Measurements from ENCODE around the gene KIN. TPM values are rescaled to one million over a fixed set of nuclear protein-coding genes. Genes with fewer than 3 reads are reported as not detected.
"Not testable (repeated sequence)": the region's sequence is repeated elsewhere in the genome, so short reads cannot be mapped to it uniquely, and the experiment has no call there.

KIN gene
- total RNA-seq, 1 experiment from 2014 or later, result 15.8 TPM

DNA sequence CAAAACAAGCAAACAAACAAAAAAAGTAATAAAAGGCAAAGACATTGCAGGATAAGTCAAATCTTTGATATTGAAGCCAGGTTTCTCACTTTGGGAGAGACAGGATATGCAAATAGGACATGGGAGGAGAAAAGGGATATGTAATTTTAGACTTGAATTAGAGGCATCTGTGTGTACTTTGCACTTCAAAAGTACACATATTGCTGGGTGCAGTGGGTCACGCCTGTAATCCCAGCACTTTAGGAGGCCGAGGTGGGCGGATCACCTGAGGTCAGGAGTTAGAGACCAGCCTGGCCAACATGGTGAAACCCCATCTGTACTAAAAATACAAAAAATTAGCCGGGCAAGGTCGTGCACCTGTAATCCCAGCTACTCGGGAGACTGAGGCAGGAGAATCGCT lies 23.9 kb upstream of the KIN start:
- H3K27me3 ChIP-seq (replicated peaks); H3K4me3 ChIP-seq; H3K4me1 ChIP-seq (replicated peaks); DNase-seq (ENCODE audit: low read depth in 1 of 2, low spot score in 2 of 2); H3K27ac ChIP-seq; H3K9me3 ChIP-seq (replicated peaks): not testable (repeated sequence)
- H3K36me3 ChIP-seq, result peaks cover 22% of the 10 kb centered on the region

DNA sequence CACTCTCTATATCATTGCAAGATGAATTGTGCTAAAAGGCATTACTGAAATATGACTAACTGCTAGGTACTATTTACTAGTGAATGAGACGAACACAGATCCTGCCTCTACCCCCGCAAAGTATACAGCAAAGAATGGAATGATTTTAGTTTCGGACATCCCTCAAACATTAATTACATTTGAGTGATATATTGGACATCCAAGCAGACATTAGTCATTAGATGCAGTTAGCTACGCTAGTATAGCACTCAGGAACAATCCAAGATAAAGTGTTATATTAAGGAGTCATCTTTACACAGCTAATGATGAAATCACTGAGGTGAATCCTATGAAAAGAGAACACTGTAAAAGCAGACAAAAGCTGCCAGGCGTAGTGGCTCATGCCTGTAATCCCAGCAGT lies 23.2 kb upstream of the KIN start:
- Histone ChIP-seq H3K9me3 (replicated peaks) (no peaks in the 10 kb centered on the region), H3K4me3 (no peak overlapping the region), H3K36me3 (peaks cover 27% of the 10 kb centered on the region), H3K4me1 (replicated peaks) (no peaks in the 10 kb centered on the region), H3K27ac (no peak overlapping the region), H3K27me3 (replicated peaks) (no peaks in the 10 kb centered on the region; the same call in 1 of the 2 replicates)
- DNase-seq (ENCODE audit: low read depth in 1 of 2, low spot score in 2 of 2), result no peak

DNA sequence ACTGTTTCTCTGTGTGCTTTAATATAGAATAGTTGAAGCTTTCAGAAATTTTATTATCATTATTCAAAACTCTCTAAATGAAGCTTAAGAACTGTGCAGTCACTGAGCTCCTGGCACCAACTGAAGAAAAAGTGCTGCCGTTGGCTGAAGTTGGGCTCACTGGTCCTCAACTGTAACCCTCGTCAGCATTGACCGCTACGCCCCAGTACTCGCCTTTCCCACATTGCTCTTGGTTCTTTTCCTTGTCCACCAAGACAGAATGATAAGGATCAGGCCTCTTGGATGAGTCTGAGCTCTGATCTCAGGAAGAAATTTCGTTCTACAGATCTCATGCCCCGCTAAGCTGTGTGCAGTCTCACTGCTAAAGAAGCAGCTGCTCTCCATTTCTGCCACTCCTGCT lies 22.6 kb upstream of the KIN start:
- no peak overlapping the region for H3K27ac ChIP-seq
- H3K27me3 ChIP-seq (replicated peaks), result no peaks in the 10 kb centered on the region; the same call in 1 of the 2 replicates
- H3K4me3 ChIP-seq, result no peak overlapping the region
- H3K9me3 ChIP-seq (replicated peaks), result no peaks in the 10 kb centered on the region
- peaks cover 31% of the 10 kb centered on the region for H3K36me3 ChIP-seq
- no peak for DNase-seq (ENCODE audit: low read depth in 1 of 2, low spot score in 2 of 2)
- no peaks in the 10 kb centered on the region for H3K4me1 ChIP-seq (replicated peaks)

DNA sequence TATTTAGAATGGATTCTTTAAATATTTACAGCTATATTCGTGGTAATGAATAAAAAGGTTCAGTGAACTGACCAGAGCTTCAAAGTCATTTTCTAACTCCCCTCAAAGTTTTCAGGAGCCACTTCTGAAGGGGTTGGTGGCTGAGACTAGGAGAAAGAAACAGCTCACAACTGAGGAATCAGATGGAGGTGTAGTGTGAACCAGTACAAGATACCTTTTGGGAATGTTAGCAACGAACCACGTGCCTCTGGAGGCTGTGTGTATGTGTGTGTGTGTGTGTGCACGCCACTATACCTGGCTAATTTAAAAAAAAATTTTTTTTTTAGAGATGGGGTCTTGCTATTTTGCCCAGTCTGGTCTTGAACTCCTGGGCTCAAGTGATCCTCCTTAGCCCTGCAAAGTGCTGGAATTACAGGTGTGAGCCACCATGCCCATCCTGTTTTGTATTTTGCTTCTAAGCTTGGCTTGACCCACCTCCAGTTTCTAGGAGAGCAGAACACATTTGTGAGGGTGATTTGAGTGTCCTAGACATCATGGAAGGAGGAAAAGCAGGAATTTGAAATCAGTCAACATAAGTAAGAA lies 21.0 kb upstream of the KIN start:
- H3K4me1 ChIP-seq (replicated peaks), result no peaks in the 10 kb centered on the region
- peaks cover 45% of the 10 kb centered on the region for H3K36me3 ChIP-seq
- no peak overlapping the region for H3K27ac ChIP-seq
- no peaks in the 10 kb centered on the region; the same call in 1 of the 2 replicates for H3K27me3 ChIP-seq (replicated peaks)
- H3K4me3 ChIP-seq, result no peak overlapping the region
- no peak for DNase-seq (ENCODE audit: low read depth in 1 of 2, low spot score in 2 of 2)
- no peaks in the 10 kb centered on the region for H3K9me3 ChIP-seq (replicated peaks)

DNA sequence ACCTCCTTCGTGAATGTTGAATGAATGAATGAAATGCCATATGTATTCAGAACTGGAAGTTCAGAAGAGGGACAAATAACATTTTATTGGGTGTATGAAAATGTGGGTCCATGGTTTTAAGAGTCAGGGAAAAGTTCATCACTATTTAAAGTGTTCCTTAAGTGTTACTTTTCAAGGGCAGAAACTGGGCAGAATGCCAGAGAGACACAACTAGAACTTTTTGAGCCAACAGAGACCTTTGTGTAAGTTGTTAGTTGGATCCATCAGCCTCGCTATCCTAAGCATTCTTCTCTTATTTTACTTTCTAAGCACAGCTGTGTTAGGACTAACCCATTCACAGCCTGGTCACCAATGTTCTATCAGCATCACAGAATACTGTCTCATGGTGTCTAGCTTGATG lies 16.9 kb upstream of the KIN start:
- H3K36me3 ChIP-seq, result peaks cover 83% of the 10 kb centered on the region
- no peaks in the 10 kb centered on the region for H3K4me1 ChIP-seq (replicated peaks)
- no peak for DNase-seq (ENCODE audit: low read depth in 1 of 2, low spot score in 2 of 2)

DNA sequence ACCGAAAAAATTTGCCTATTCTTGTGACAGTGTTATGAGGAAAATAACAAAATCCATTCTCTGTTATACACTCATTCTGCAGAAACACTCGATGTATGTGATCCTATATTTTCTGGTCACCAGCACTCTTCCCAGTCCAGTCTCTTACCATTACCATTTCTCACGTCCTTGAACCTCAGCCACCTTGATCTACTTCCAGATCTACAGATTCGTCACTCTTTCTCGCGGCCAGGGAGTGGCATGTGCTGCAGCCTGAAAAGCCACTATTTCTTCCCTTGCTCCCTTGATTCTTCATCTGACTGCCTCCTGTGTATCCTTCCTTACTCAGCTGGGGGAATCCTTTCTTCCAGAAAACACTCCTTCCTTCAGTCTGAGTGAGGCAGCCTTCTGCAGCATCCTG lies 16.4 kb upstream of the KIN start:
- H3K4me3 ChIP-seq, result no peak overlapping the region
- H3K9me3 ChIP-seq (replicated peaks), result no peaks in the 10 kb centered on the region
- DNase-seq (ENCODE audit: low read depth in 1 of 2, low spot score in 2 of 2), result no peak
- no peak overlapping the region for H3K27ac ChIP-seq
- no peaks in the 10 kb centered on the region for H3K27me3 ChIP-seq (replicated peaks)
- no peaks in the 10 kb centered on the region for H3K4me1 ChIP-seq (replicated peaks)
- H3K36me3 ChIP-seq, result peaks cover 88% of the 10 kb centered on the region

More for the DNA sequence above, 16.9 kb upstream of the KIN start:
- H3K27ac ChIP-seq, result no peak overlapping the region
- no peaks in the 10 kb centered on the region for H3K27me3 ChIP-seq (replicated peaks)
- no peak overlapping the region for H3K4me3 ChIP-seq
- no peaks in the 10 kb centered on the region for H3K9me3 ChIP-seq (replicated peaks)

DNA sequence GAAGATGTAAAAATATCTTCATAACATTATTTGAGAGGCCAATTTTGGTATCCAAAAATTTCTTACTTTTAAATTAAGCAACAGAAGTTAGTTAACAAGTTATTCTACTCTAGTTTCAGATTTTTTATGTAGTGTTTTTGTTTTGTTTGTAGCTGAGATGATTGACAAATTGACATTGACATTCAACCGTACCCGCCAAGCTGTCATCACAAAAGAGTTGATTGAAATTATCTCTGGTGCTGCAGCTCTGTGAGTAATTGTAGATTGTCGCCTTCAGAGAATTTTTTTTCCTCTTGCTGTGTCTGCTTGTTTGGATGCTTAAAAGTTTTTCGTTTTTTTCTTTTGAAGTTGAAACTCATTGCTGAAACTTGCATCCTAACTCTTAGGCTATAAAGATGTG lies 14.8 kb upstream of the KIN start:
- no peak overlapping the region for H3K27ac ChIP-seq
- no peaks in the 10 kb centered on the region for H3K27me3 ChIP-seq (replicated peaks)
- peaks cover 7% of the 10 kb centered on the region for H3K4me1 ChIP-seq (replicated peaks)
- no peak overlapping the region for H3K4me3 ChIP-seq
- H3K9me3 ChIP-seq (replicated peaks), result no peaks in the 10 kb centered on the region
- peaks cover 90% of the 10 kb centered on the region for H3K36me3 ChIP-seq
- no peak for DNase-seq (ENCODE audit: low read depth in 1 of 2, low spot score in 2 of 2)

DNA sequence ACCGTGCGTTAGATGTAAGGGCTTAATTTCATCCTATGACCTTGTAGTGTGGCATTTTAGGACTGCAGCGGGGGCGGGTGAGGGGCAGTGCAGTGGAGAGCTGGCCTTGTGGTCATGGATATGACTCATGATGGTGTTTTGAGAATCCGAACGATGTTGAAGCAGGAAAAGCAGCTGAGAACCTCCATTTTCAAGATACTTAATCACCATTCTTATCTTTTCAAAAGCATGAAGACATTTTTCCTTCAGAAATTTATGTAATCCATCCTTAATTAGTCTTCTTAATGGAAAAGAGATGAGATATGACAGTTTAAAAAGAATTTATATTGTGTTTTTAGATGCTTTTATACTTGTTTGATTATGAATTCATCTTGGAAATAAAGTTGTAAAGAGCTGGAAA lies 9.8 kb upstream of the KIN start:
- Histone ChIP-seq H3K4me3 (no peak overlapping the region), H3K36me3 (peaks cover 66% of the 10 kb centered on the region), H3K27me3 (replicated peaks) (no peaks in the 10 kb centered on the region), H3K9me3 (replicated peaks) (no peaks in the 10 kb centered on the region), H3K4me1 (replicated peaks) (peaks cover 19% of the 10 kb centered on the region), H3K27ac (peak overlapping the region; percentile 57)
- peak; percentile 75 to 84 for DNase-seq (ENCODE audit: low read depth in 1 of 2, low spot score in 2 of 2)

DNA sequence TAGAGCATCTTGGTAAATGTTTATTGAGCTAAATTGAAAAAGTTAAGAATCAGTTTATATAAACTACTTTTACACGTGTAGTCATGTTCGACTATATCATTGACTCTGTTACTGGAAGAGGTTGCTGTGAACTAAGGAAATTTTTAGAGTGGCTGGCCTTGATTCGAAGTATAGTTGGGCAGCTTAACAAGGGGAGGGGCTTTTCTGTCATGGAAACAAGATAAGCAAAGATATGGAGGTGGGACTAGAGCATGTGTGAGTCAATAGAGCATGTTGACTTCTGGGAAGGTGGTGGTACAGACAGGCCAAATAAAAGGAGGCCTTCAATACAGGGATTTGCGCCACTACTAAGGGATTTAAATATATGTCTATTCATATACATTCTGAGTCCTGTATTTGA lies 7.8 kb upstream of the KIN start:
- Histone ChIP-seq H3K27me3 (replicated peaks) (no peaks in the 10 kb centered on the region), H3K27ac (no peak overlapping the region), H3K4me3 (no peak overlapping the region), H3K36me3 (peaks cover 58% of the 10 kb centered on the region), H3K4me1 (replicated peaks) (peaks cover 23% of the 10 kb centered on the region), H3K9me3 (replicated peaks) (no peaks in the 10 kb centered on the region)
- no peak for DNase-seq (ENCODE audit: low read depth in 1 of 2, low spot score in 2 of 2)

DNA sequence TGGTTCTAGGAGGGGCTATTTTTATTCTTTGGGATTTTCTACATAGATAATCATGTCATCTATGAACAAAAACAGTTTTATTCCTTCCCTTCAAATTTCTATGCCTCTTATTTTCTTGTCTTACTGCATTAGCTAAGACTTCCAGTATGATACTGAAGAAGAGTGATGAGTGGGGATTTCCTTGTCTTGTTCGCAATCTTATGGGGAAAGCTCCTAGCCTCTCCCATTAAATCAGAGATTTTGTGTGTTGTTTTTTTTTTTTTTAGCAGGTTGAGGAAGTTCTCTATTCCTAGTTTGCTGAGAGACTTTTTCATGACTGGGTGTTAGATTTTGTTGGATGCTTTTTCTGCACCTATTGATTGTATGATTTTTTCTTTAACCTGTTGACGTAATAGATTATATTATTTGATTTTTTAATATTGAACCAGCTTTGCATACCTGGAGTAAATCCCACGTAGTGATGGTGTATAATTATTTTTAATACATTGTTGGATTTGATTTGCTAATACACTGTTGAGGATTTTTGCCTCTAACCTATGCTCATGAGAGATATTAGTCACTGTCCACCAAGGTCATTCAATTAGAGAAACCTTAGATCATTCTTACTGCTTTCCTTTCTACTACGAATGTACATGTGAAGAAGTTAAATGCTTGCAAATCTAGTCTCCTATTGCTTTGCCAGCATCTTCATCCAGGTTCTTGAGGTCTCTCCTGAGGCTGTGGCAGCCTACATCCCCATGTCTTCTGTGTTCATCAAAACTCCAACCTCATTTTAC lies 6.6 kb upstream of the KIN start:
- H3K4me1 ChIP-seq (replicated peaks), result peaks cover 24% of the 10 kb centered on the region
- H3K27me3 ChIP-seq (replicated peaks), result no peaks in the 10 kb centered on the region
- DNase-seq (ENCODE audit: low read depth in 1 of 2, low spot score in 2 of 2), result no peak
- no peak overlapping the region for H3K4me3 ChIP-seq
- no peak overlapping the region for H3K27ac ChIP-seq
- H3K9me3 ChIP-seq (replicated peaks), result no peaks in the 10 kb centered on the region
- H3K36me3 ChIP-seq, result peaks cover 50% of the 10 kb centered on the region

DNA sequence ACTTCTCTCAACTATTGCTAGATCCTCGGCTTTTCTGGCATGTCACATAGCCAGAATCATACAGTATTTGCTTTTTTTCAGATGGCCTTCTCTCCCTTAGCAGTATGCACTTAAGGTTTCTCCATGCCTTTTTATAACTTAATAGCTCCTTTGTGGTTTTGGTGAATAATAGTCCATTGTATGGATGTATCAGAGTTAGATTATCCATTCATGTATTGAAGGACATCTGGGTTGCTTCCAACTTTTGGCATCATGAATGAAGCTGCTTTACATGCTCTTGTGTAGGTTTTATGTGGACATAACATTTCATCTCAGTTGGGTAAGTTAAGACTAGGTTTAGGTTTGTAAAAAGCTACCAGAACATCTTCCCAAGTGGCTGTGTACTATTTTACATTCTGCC lies 4.7 kb upstream of the KIN start:
- DNase-seq (ENCODE audit: low read depth in 1 of 2, low spot score in 2 of 2), result no peak

DNA sequence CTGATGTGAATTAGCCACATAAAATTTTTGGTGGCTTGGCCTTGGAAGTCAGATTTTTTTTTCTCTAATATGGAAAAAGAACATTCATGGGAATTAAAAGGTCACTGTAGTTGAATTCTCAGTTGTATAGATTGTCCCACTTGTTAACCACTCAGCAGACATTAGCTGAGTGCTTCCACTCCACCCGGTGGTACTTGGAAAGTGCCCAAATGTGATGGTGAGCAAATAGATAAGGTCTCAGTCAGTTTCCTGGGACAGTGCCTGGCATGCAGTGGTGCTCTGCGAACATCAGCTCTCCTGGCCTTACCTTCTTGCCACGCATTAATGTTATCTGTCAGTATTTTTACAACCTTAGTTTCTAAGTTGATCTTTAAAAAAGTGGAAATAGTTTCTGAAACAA lies 1.6 kb upstream of the KIN start:
- Histone ChIP-seq H3K9me3 (replicated peaks) (no peaks in the 10 kb centered on the region), H3K27me3 (replicated peaks) (no peaks in the 10 kb centered on the region), H3K4me3 (peak overlapping the region; percentile 84), H3K27ac (no peak overlapping the region), H3K4me1 (replicated peaks) (peaks cover 18% of the 10 kb centered on the region), H3K36me3 (peaks cover 32% of the 10 kb centered on the region)
- DNase-seq (ENCODE audit: low read depth in 1 of 2, low spot score in 2 of 2), result no peak

More for the DNA sequence above, 4.7 kb upstream of the KIN start:
- Histone ChIP-seq H3K27me3 (replicated peaks) (no peaks in the 10 kb centered on the region), H3K27ac (no peak overlapping the region), H3K4me3 (no peak overlapping the region), H3K36me3 (peaks cover 38% of the 10 kb centered on the region), H3K4me1 (replicated peaks) (peaks cover 21% of the 10 kb centered on the region), H3K9me3 (replicated peaks) (no peaks in the 10 kb centered on the region)

DNA sequence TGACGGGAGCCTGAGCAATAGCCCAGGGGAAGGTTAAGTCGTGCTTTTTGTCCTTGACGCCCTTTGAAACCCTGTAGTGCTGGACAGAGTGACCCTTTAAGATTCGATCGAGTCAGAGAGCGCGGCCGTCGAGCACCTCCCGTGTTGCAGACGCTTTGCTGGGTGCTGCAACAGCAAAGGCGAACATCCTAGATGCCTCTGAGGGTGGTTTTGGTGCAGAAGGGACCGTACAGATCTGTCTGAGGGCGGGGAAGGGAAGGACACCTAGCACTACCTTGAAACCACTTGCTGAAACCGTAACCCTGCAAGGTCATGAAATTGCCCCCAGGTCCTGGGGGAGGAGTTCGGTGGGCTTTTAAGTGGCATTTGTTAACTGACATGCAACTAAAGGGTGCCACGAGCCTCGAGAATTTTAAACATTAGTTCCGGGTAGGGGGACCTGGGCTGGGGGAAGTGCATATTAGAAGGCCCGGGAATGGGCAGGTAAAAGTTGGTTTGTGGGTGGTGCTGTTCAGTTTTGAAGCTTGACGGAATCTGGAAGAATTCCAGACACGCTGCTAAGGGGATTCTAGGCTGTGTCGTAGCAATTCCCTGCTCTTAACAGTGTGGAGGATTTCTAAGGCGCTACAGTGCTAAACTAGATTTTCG lies 970 bp upstream of the KIN start:
- Histone ChIP-seq H3K4me3 (peak overlapping the region; percentile 84), H3K36me3 (peaks cover 36% of the 10 kb centered on the region), H3K9me3 (replicated peaks) (no peaks in the 10 kb centered on the region), H3K27me3 (replicated peaks) (no peaks in the 10 kb centered on the region), H3K4me1 (replicated peaks) (peaks cover 18% of the 10 kb centered on the region), H3K27ac (no peak overlapping the region; the same call in 1 of the 2 replicates)
- no peak for DNase-seq (ENCODE audit: low read depth in 1 of 2, low spot score in 2 of 2)

DNA sequence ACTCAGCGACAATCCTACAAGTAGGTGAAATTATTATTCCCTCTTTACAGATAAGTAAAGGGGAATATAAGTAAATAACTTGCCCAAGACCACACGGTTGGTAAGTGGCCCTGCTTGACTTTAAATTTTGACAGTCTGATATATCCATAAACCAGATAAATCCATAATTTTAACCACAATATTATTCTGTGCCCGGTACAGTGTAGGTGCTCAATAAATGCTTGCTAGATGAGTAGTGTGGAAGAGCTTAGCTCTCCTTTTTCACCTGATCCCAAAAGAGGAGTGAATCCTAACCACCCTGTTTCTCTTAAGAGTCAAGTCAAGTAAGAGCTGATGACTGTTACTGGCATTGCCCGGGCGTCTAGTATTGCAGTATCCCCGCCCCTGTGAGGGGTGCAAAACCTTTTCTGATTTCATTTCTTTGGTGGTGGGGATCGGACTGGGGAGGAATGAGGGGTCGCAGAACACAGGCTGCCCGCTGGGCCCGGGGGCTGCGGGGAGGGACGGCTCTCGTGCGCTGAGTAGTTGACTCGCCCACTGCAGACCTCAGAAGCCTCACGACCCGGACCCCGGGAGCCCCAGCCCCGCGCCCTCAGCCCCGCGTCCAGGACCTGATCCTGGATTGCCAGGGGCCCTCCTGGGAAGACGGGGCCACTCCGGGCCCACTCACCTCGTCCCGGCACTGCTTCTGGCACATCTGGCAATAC lies 490 bp downstream of the KIN start:
- no peaks in the 10 kb centered on the region for H3K27me3 ChIP-seq (replicated peaks)
- H3K4me1 ChIP-seq (replicated peaks), result peaks cover 12% of the 10 kb centered on the region
- peak in 1 of 2 experiments; percentile 20 for DNase-seq (ENCODE audit: low read depth in 1 of 2, low spot score in 2 of 2)
- H3K4me3 ChIP-seq, result peak overlapping the region; percentile 84
- peaks cover 34% of the 10 kb centered on the region for H3K36me3 ChIP-seq
- H3K27ac ChIP-seq, result peak overlapping the region; percentile 48
- no peaks in the 10 kb centered on the region for H3K9me3 ChIP-seq (replicated peaks)
